ENCODE results near the gene CADPS.

CADPS gene

GRCh38 chr3:62874711-62875557 is at the start of gene CADPS:
Gene CADPS, minus strand, starts transcription at chr3:62875416. Its CDS starts 387 bp downstream, at chr3:62875029.
- FAIRE-seq = no peak

DNA sequence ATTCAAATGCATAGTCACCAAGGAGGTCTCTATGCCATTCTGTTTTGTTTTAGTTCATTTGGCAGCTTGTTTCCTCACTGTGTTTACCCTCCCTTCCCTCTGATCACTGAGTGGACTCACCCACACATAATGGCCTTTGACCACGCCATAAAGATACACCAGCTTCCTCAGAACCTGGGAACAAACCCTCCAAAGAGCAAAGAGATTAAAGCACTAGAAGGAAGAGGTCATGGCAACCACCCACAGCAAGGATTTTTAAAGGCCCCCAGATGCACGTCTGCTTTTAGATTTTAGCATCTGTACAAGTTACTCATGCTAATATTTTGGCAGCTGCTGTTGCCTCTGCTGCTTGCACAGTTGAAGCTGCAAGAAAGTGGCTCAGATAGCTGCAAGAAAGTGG is 47.9 kb upstream of the CADPS start:
- FAIRE-seq = no peak

DNA sequence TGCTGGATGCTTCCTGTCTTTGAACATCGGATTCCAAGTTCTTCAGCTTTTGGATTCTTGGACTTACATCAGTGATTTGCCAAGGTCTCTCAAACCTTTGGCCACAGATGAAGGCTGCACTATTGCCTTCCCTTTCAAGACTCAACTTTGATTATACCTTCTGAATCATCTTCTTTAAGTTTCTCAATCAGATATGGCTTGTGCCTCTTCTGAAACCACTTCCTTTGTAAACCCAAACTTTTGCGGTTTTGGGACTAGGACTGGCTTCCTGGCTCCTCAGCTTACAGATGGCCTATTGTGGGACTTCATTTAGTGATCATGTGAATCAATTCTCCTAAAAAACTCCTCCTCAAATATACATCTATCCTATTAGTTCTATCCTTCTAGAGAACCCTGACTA is 47.1 kb upstream of the CADPS start:
- no peak for FAIRE-seq

DNA sequence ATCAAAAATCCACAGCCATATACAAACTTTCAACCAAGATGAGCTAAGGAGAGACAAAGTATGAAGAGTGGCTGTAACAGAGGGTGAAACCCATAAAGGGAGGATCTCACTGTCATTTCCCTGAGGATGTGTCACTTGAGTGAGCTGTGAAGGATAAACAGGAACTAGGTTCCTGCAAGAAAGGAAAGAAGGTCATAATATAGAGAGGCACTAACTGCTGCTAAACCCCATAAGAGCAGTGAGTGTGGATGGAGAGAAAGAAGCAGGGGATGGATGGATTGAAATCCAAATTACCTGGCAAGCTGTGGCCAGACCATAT is 45.2 kb upstream of the CADPS start:
- FAIRE-seq = no peak

DNA sequence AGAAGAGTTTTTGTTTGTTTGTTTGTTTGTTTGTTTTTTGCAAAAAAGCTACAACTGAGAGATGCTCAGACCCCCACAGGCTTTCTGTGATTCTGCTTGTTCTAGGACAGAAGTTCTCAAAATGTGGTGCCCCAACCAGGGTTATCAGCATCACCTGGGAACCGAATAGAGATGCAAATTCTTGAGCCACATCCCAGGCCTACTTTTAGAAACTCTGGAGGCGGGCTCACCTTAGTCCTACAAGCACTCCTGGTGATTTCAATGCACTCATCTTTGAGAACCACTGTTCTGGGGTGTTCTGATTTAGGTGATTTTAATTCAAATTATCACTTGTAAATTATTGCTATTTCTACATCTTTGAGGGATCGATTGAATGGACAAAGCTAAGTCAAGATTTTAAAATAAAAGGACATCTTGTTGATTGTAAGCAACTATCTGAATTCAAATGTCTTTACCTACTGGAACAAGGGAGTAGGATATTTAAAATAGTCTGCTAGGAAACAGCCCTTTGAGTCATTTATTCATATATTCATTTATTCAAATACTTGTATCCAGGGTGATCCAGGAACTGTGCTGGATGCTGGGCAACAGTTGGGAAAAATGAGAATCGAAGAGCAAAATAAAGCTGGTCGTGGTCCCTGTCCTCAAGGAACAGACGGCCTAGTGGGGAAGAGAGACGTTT is 44.7 kb upstream of the CADPS start:
- FAIRE-seq = no peak

GRCh38 chr3:62918777-62919176 is 43.6 kb upstream of the CADPS start:
- FAIRE-seq = no peak

DNA sequence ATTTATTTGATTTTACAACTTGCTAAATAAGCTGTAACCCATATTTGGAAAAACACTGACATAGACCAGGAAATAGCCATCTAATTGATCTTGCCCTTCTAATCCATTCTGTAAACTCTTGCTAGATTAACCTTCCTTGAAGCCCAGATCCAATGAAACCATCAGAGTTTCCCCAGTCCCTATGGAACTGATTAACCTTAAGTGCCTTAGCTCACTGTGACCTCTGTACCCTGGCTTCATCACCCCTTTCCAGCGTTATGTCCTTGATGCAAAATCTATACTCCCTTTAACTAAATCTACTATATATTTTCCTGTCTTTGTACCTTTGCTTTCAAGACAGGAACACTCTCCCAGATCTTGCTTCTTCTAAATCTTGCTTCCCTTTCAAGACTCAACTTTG is 42.9 kb upstream of the CADPS start:
- FAIRE-seq = no peak

DNA sequence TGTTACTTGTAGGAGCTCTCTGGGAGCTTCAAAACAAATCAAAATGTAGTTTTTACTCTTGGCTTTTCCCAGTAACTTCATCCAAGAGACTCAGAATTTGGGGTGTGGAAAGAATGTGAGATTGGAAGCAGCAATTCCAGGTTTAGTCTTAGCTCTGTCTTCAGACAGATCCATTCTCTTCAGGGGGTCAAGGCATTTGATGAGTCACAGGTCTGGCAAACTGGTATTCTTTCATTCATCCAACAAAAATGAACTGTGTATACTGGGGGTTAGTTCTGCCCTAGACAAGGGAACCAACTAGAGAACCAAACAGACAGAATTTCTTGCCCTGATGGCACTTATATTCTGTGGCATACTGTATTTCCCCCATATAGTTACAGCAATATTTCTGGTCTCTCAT is 36.3 kb upstream of the CADPS start:
- FAIRE-seq = no peak

DNA sequence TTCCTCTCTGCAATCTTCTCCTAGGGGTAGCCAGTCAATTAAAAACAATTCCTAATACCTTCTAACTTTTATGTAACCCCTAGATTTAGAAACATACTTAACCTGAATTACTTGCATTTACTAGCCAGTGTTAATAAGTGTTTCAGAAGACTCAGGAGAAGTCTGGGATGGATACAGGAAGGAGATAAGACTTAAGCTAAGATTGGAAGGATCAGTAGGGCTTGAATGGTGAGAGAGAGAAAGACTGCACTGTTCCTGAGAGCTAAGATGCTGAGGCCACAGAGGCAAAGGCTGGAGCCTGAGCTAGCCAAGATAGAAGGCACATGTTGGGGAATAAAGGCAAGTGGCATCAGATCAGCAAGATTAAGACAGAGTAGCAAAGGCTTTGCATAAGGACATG is 30.1 kb upstream of the CADPS start:
- no peak for FAIRE-seq

- no peak for FAIRE-seq
These were observed 23.6 kb upstream of the CADPS start for GRCh38 chr3:62898530-62899496.

DNA sequence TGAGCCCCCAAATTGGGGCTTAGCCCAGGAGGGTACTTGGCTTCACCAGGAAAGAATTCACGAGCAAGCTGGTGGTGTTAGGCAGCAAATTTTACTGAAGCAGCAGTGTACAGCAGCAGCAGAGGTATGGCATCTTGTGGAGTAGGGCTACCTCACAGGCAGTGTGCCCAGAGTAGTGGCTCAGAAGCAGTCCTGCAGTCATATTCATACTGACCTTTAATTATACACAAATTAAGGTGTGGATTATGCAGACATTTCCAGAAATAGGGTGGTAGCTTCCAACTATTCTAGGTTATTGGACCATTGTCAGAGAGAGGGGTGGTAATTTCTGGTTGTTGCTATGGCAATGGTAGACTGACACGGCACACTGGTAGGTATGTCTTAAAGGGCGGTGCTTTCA is 20.7 kb upstream of the CADPS start:
- FAIRE-seq = no peak

- FAIRE-seq = no peak
These were observed 17.7 kb upstream of the CADPS start for GRCh38 chr3:62892951-62893350.

GRCh38 chr3:62892045-62892444 is 16.8 kb upstream of the CADPS start:
- FAIRE-seq = no peak

- FAIRE-seq = no peak
These were observed 13.6 kb upstream of the CADPS start for GRCh38 chr3:62888778-62889177.

DNA sequence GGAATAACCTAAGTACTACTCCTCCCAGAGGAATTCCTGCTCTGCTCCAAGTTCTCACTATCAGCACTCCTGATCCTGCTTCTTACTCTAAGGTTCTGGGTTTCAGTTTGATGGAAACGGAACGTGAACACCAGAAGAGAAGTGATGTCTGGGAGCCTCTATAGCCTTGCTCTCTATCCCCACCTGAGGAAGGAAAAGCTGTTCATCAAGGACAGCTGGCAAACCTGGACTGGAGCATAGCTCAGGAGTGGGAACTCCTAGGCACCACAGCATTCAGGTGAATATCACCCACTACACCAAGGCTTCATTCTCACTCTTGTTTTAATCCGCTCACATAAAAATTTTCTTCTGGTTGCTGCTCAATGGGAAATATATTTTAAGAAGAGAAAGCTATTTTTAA is 13.0 kb upstream of the CADPS start:
- FAIRE-seq = no peak

DNA sequence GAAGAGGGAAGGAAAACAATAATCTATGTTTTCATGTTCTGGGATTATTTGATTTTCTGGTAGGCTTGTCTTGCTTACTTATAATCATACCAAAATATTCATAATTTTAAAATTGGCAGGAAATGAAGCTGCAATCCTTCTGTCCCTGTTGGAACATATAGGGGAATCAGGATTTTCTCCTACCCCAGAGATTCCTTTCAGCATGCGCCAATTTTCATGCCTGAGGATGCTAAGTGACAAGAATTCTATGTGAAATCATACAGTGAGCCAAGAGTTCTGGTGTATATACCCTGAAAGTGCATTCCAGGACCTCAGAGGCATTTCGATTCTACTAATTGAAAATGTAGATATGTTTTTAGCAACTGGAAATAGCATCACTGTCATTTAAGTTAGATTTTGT is 9.9 kb upstream of the CADPS start:
- FAIRE-seq = no peak

DNA sequence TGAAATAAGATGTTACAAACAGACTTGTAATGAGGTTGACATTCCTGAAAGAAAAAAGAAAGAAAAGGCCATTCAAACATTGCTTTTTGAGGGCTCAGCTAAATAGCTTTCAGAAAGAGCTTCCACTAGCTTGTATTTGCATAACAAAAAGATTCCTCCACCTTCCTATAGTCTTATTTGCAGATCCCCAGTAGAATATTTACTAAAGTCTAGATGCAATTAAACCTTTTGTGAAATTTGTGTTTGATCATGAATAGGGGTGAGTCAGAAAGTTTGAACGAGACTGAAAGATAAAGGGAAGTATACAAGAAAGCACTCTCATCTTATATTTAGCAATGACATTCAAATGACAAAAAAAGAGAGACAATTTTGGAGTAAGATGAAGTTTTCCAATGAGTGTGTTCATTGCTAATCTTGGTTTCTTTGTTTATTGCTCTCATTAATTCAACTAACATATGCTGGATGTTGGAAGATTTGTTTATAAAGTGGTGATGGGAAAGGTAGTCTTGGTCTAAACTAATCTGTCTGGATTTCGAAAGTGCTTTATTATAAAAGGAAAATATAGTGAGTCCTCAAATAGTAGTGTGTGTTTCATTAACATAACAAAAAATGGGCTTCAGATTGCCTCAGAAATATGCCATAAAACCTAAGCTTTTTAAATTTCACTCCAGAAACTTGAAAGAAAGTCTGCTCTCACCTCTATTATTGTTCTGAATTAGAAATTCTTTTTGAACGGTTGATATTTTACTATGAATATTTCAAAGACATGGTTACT is 9.1 kb upstream of the CADPS start:
- FAIRE-seq = no peak

DNA sequence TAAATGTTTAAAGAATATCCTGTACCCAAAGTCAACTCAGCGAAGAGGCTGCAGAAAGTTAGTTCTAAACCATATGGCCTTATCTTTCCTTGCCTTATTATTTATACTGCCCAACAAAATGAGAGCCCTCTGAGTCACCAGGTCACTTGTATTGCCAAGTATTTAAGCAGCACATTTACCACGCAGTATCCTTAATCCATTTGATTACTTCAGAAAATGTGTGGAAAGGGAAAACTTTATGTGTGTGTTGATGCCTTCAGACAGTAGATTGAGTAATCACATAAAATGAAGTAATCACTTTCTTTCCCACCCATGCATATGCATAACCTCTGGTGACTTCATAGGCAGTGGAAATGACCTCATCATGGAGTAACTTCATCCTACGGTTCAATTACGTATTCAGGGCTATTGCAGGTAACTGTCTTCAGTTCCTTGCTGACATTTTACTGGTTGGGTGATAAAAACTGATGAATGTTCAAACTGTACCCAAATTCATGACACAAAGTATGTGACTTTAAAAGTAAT is 7.5 kb upstream of the CADPS start:
- no peak for FAIRE-seq

GRCh38 chr3:62876064-62876463 is 848 bp upstream of the CADPS start:
- no peak for FAIRE-seq

DNA sequence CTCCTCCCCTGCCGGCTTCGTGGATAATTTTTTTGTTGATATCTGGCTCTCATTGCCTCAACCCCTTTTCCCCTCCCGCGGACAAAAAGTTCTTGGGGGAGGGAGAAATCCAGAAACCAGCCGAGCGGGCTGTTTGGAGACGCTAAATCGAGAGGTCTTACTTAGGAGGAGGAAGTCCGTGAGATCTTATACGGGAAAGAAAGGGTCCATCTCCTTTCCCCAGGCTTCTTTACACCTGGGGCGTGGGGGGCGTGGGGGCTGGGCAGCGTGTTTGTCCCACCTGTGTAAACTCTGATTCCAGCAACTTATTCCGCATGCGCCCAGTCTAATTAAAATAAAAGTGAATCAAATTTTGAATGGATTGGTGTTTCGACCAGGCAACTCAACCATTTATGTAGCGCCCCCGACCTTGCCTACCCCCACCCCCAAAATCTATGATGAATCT is 364 bp upstream of the CADPS start:
- FAIRE-seq = no peak

GRCh38 chr3:62873761-62874710 is 1.2 kb downstream of the CADPS start:
- FAIRE-seq = no peak
